ENCODE results near the gene PLAAT3.

The PLAAT3 gene

GRCh38 chr11:63598556-63598955 is 15.7 kb downstream of the PLAAT3 start:
- DNase-seq, result no peak
- H3K27ac ChIP-seq (ENCODE audit: insufficient read depth in 1 of 2, low read depth in 1 of 2, low read length in 2 of 2, poor library complexity in 1 of 2, severe bottlenecking in 2 of 2), result no peak overlapping the region
- no peaks in the 10 kb centered on the region for H3K36me3 ChIP-seq (ENCODE audit: control insufficient read depth in 4 of 4, insufficient read depth in 4 of 4, low read length in 3 of 4)
- CTCF ChIA-PET, result interaction anchor here (0.6 kb wide), 1 partner anchor 22 kb away, joined by 3 read pairs; no protein-coding TSS in a partner anchor
- WGBS (ENCODE audit: insufficient coverage), result 94% methylated on average over 2 of the region's 4 CpGs
- peaks cover 0 to 4% (median 0%) of the 10 kb centered on the region in 5 experiments for H3K27me3 ChIP-seq (replicated peaks in 2 of 5; ENCODE audit: control insufficient read depth in 4 of 5, insufficient read depth in 5 of 5, low read length in 4 of 5)
- H3K4me3 ChIP-seq (ENCODE audit: control insufficient read depth in 1 of 7, extremely low read depth in 1 of 7, insufficient read depth in 4 of 7, low read depth in 2 of 7, low read length in 6 of 7), result no peak overlapping the region
- no peaks in the 10 kb centered on the region for H3K4me1 ChIP-seq (ENCODE audit: control extremely low read depth in 1 of 4, control insufficient read depth in 4 of 4, insufficient read depth in 4 of 4, low read length in 3 of 4)
- POLR2A ChIA-PET, result no interaction called here
- no peaks in the 10 kb centered on the region for H3K9me3 ChIP-seq (ENCODE audit: control extremely low read depth in 1 of 5, control insufficient read depth in 4 of 5, insufficient read depth in 2 of 5, low read depth in 1 of 5, low read length in 4 of 5)

- ChIA-PET POLR2A (no interaction called here), CTCF (interaction anchor here (1.1 to 2.3 kb wide), 3 partner anchors 41 to 116 kb away, joined by 3 to 7 read pairs (median 6); no protein-coding TSS in a partner anchor)
- Histone ChIP-seq H3K27me3 (replicated peaks in 2 of 5; ENCODE audit: control insufficient read depth in 4 of 5, insufficient read depth in 5 of 5, low read length in 4 of 5) (peaks cover 0 to 6% (median 0%) of the 10 kb centered on the region in 5 experiments), H3K27ac (ENCODE audit: insufficient read depth in 1 of 2, low read depth in 1 of 2, low read length in 2 of 2, poor library complexity in 1 of 2, severe bottlenecking in 2 of 2) (no peak overlapping the region), H3K4me3 (ENCODE audit: control insufficient read depth in 1 of 7, extremely low read depth in 1 of 7, insufficient read depth in 4 of 7, low read depth in 2 of 7, low read length in 6 of 7) (no peak overlapping the region), H3K36me3 (ENCODE audit: control insufficient read depth in 4 of 4, insufficient read depth in 4 of 4, low read length in 3 of 4) (no peaks in the 10 kb centered on the region), H3K9me3 (ENCODE audit: control extremely low read depth in 1 of 5, control insufficient read depth in 4 of 5, insufficient read depth in 2 of 5, low read depth in 1 of 5, low read length in 4 of 5) (no peaks in the 10 kb centered on the region), H3K4me1 (ENCODE audit: control extremely low read depth in 1 of 4, control insufficient read depth in 4 of 4, insufficient read depth in 4 of 4, low read length in 3 of 4) (no peaks in the 10 kb centered on the region)
- DNase-seq, result no peak
- 98% methylated on average over 4 of the region's 4 CpGs for WGBS (ENCODE audit: insufficient coverage)
Measured at GRCh38 chr11:63595296-63595695, 18.9 kb downstream of the PLAAT3 start.

- Histone ChIP-seq H3K27ac (ENCODE audit: insufficient read depth in 1 of 2, low read depth in 1 of 2, low read length in 2 of 2, poor library complexity in 1 of 2, severe bottlenecking in 2 of 2) (no peak overlapping the region), H3K4me1 (ENCODE audit: control extremely low read depth in 1 of 4, control insufficient read depth in 4 of 4, insufficient read depth in 4 of 4, low read length in 3 of 4) (no peaks in the 10 kb centered on the region), H3K27me3 (replicated peaks in 2 of 5; ENCODE audit: control insufficient read depth in 4 of 5, insufficient read depth in 5 of 5, low read length in 4 of 5) (peaks cover 0 to 4% (median 0%) of the 10 kb centered on the region in 5 experiments), H3K4me3 (ENCODE audit: control insufficient read depth in 1 of 7, extremely low read depth in 1 of 7, insufficient read depth in 4 of 7, low read depth in 2 of 7, low read length in 6 of 7) (no peak overlapping the region), H3K36me3 (ENCODE audit: control insufficient read depth in 4 of 4, insufficient read depth in 4 of 4, low read length in 3 of 4) (no peaks in the 10 kb centered on the region), H3K9me3 (ENCODE audit: control extremely low read depth in 1 of 5, control insufficient read depth in 4 of 5, insufficient read depth in 2 of 5, low read depth in 1 of 5, low read length in 4 of 5) (no peaks in the 10 kb centered on the region)
- POLR2A ChIA-PET, result no interaction called here
- DNase-seq, result peak in 2 of 3 donors; percentile 48
- CTCF ChIA-PET, result interaction anchor here (0.8 to 3.0 kb wide), 9 partner anchors 9 to 115 kb away, joined by 3 to 13 read pairs (median 4); no protein-coding TSS in a partner anchor
- WGBS (ENCODE audit: insufficient coverage), result 93% methylated on average over 2 of the region's 4 CpGs
Measured at GRCh38 chr11:63592975-63593395, 21.2 kb downstream of the PLAAT3 start.

- Histone ChIP-seq H3K27me3 (replicated peaks in 2 of 5; ENCODE audit: control insufficient read depth in 4 of 5, insufficient read depth in 5 of 5, low read length in 4 of 5) (peaks cover 0 to 4% (median 0%) of the 10 kb centered on the region in 5 experiments), H3K4me3 (ENCODE audit: control insufficient read depth in 1 of 7, extremely low read depth in 1 of 7, insufficient read depth in 4 of 7, low read depth in 2 of 7, low read length in 6 of 7) (no peak overlapping the region), H3K4me1 (ENCODE audit: control extremely low read depth in 1 of 4, control insufficient read depth in 4 of 4, insufficient read depth in 4 of 4, low read length in 3 of 4) (no peaks in the 10 kb centered on the region), H3K36me3 (ENCODE audit: control insufficient read depth in 4 of 4, insufficient read depth in 4 of 4, low read length in 3 of 4) (no peaks in the 10 kb centered on the region), H3K27ac (ENCODE audit: insufficient read depth in 1 of 2, low read depth in 1 of 2, low read length in 2 of 2, poor library complexity in 1 of 2, severe bottlenecking in 2 of 2) (no peak overlapping the region), H3K9me3 (ENCODE audit: control extremely low read depth in 1 of 5, control insufficient read depth in 4 of 5, insufficient read depth in 2 of 5, low read depth in 1 of 5, low read length in 4 of 5) (no peaks in the 10 kb centered on the region)
- POLR2A ChIA-PET, result no interaction called here
- over 99% methylated on average over 18 of the region's 18 CpGs for WGBS (ENCODE audit: insufficient coverage)
- no peak for DNase-seq
- CTCF ChIA-PET, result interaction anchor here (0.8 to 1.2 kb wide), 2 partner anchors 18 to 46 kb away, joined by 3 read pairs; no protein-coding TSS in a partner anchor
Measured at GRCh38 chr11:63590024-63590788, 24.0 kb downstream of the PLAAT3 start.

GRCh38 chr11:63589000-63589399 is 25.2 kb downstream of the PLAAT3 start:
- H3K9me3 ChIP-seq (ENCODE audit: control extremely low read depth in 1 of 5, control insufficient read depth in 4 of 5, insufficient read depth in 2 of 5, low read depth in 1 of 5, low read length in 4 of 5), result no peaks in the 10 kb centered on the region
- 90% methylated on average over 2 of the region's 3 CpGs for WGBS (ENCODE audit: insufficient coverage)
- no peak overlapping the region for H3K4me3 ChIP-seq (ENCODE audit: control insufficient read depth in 1 of 7, extremely low read depth in 1 of 7, insufficient read depth in 4 of 7, low read depth in 2 of 7, low read length in 6 of 7)
- no peaks in the 10 kb centered on the region for H3K4me1 ChIP-seq (ENCODE audit: control extremely low read depth in 1 of 4, control insufficient read depth in 4 of 4, insufficient read depth in 4 of 4, low read length in 3 of 4)
- ChIA-PET CTCF (interaction anchor here (0.7 kb wide), 1 partner anchor 51 kb away, joined by 3 read pairs; no protein-coding TSS in a partner anchor), POLR2A (no interaction called here)
- no peak overlapping the region for H3K27ac ChIP-seq (ENCODE audit: insufficient read depth in 1 of 2, low read depth in 1 of 2, low read length in 2 of 2, poor library complexity in 1 of 2, severe bottlenecking in 2 of 2)
- H3K27me3 ChIP-seq (replicated peaks in 2 of 5; ENCODE audit: control insufficient read depth in 4 of 5, insufficient read depth in 5 of 5, low read length in 4 of 5), result peaks cover 0 to 4% (median 0%) of the 10 kb centered on the region in 5 experiments
- H3K36me3 ChIP-seq (ENCODE audit: control insufficient read depth in 4 of 4, insufficient read depth in 4 of 4, low read length in 3 of 4), result no peaks in the 10 kb centered on the region
- no peak for DNase-seq

- peaks cover 0 to 3% (median 0%) of the 10 kb centered on the region in 5 experiments for H3K9me3 ChIP-seq (ENCODE audit: control extremely low read depth in 1 of 5, control insufficient read depth in 4 of 5, insufficient read depth in 2 of 5, low read depth in 1 of 5, low read length in 4 of 5)
- peaks cover 0 to 6% (median 5%) of the 10 kb centered on the region in 4 experiments for H3K4me1 ChIP-seq (ENCODE audit: control extremely low read depth in 1 of 4, control insufficient read depth in 4 of 4, insufficient read depth in 4 of 4, low read length in 3 of 4)
- CTCF ChIA-PET, result interaction anchor here (1.5 kb wide), 1 partner anchor 20 kb away, joined by 4 read pairs; no protein-coding TSS in a partner anchor
- peaks cover 0 to 4% (median 0%) of the 10 kb centered on the region in 5 experiments for H3K27me3 ChIP-seq (replicated peaks in 2 of 5; ENCODE audit: control insufficient read depth in 4 of 5, insufficient read depth in 5 of 5, low read length in 4 of 5)
- POLR2A ChIA-PET, result no interaction called here
- H3K4me3 ChIP-seq (ENCODE audit: control insufficient read depth in 1 of 7, extremely low read depth in 1 of 7, insufficient read depth in 4 of 7, low read depth in 2 of 7, low read length in 6 of 7), result no peak overlapping the region
- H3K27ac ChIP-seq (ENCODE audit: insufficient read depth in 1 of 2, low read depth in 1 of 2, low read length in 2 of 2, poor library complexity in 1 of 2, severe bottlenecking in 2 of 2), result no peak overlapping the region
- WGBS (ENCODE audit: insufficient coverage), result 94% methylated on average over 2 of the region's 6 CpGs
- no peak for DNase-seq
- H3K36me3 ChIP-seq (ENCODE audit: control insufficient read depth in 4 of 4, insufficient read depth in 4 of 4, low read length in 3 of 4), result no peaks in the 10 kb centered on the region
Measured at GRCh38 chr11:63586451-63587166, 27.6 kb downstream of the PLAAT3 start.

Data from common myeloid progenitor, CD34-positive (primary cell).